Ovary (tissue), 3 donors: ENCODE measurements around the gene USP6.

Experiments used
- CTCF ChIP-seq, 3 donors: fragments of 450-650 bp in 2 of 3; fragments of 200-600 bp in 1 of 3; IDR thresholded peaks; one replicate each; pipeline versions ENCODE4 v1.5.1 to v1.8.0; 2016 to 2022; ENCODE audit warnings: antibody characterized with exemption in 3 of 3, mild to moderate bottlenecking in 1 of 3
- EP300 ChIP-seq: sonication (generic); formaldehyde crosslinking; IDR thresholded peaks from one replicate; pipeline ENCODE4 v1.6.1; 2017; ENCODE audit warnings: antibody characterized with exemption
- POLR2A ChIP-seq: fragments of 450-650 bp; IDR thresholded peaks from one replicate; pipeline ENCODE4 v1.6.1; 2017; ENCODE audit warnings: antibody characterized with exemption, mild to moderate bottlenecking, moderate library complexity
- donor health status: DM: no; HTN: no; CAD: no.

- TF ChIP-seq CTCF (IDR thresholded peaks at IDR 0.05) (no peak), POLR2A (no peak), EP300 (no peak)
Measured at GRCh38 chr17:5139458-5139732, 23.6 kb downstream of the USP6 start.
